H1 (cell line): ENCODE results near the gene TLE5. TPM values are rescaled to one million over a fixed set of nuclear protein-coding genes. Genes with fewer than 3 reads are reported as not detected.

Experiments used
- CTCF ChIA-PET: fragments of 300-600 bp; sonication (Branson Sonifier 250); formaldehyde crosslinking; loops from one replicate; lab custom pipeline; 2021; ENCODE audit not compliant: partially characterized antibody; lab: Charles Lee
- POLR2A ChIA-PET: fragments of 300-600 bp; sonication (Branson Sonifier 250); formaldehyde crosslinking; loops from one replicate; lab custom pipeline; 2021; ENCODE audit warnings: inconsistent platforms; ENCODE audit not compliant: partially characterized antibody; lab: Charles Lee
- DNase-seq, 2 experiments: peaks; one replicate each; pipeline versions ENCODE4 v3.0.0 to v3.0.0-alpha.2; 2010 to 2022; ENCODE audit warnings: low spot score in 2 of 2, low read depth in 1 of 2, mixed read lengths in 1 of 2
- FAIRE-seq: peaks from 2 replicates; lab custom pipeline; 2011; peaks lifted over from hg19 to GRCh38; lab: Jason Lieb, UNC
- H2AFZ ChIP-seq: 2 replicates; pipeline ENCODE4 v1.8.1; 2012; ENCODE audit warnings: low read length, inconsistent platforms
- H2AK5ac ChIP-seq: 2 replicates; pipeline ENCODE4 v1.6.1; 2013; ENCODE audit warnings: low read depth, low read length
- H2BK120ac ChIP-seq: replicated peaks from 2 replicates; pipeline ENCODE3; 2013; ENCODE audit warnings: low read depth, low read length, inconsistent platforms
- H2BK12ac ChIP-seq: 2 replicates; pipeline ENCODE4 v1.6.1; 2013; ENCODE audit warnings: low read depth, low read length
- H2BK15ac ChIP-seq: 2 replicates; pipeline ENCODE4 v1.6.1; 2013; ENCODE audit warnings: low read length
- H2BK20ac ChIP-seq: 2 replicates; pipeline ENCODE4 v1.6.1; 2013; ENCODE audit warnings: low read length
- H2BK5ac ChIP-seq: 2 replicates; pipeline ENCODE4 v1.6.1; 2013; ENCODE audit warnings: low read depth, low read length
- H3K14ac ChIP-seq: 2 replicates; pipeline ENCODE4 v1.6.1; 2013; ENCODE audit warnings: inconsistent platforms; ENCODE audit not compliant: insufficient read length
- H3K18ac ChIP-seq: 2 replicates; pipeline ENCODE4 v1.6.1; 2013; ENCODE audit warnings: low read length; ENCODE audit errors: extremely low read depth
- H3K23ac ChIP-seq: 2 replicates; pipeline ENCODE4 v1.6.1; 2013; ENCODE audit warnings: inconsistent platforms; ENCODE audit not compliant: insufficient read length
- H3K23me2 ChIP-seq: 2 replicates; pipeline ENCODE4 v1.6.1; 2013; ENCODE audit warnings: low read depth, low read length
- H3K27ac ChIP-seq: 2 replicates; pipeline ENCODE4 v1.6.1; 2011; ENCODE audit warnings: low read depth, low read length, inconsistent platforms
- H3K27me3 ChIP-seq, 4 experiments: replicated peaks in 1 of 4; 1 replicate in 1 of 4; 2 replicates in 3 of 4; pipeline versions ENCODE4 v1.6.1 to v1.8.1; 2011 to 2013; ENCODE audit warnings: low read length in 3 of 4, mild to moderate bottlenecking in 3 of 4, inconsistent platforms in 2 of 4, mixed read lengths in 2 of 4, moderate library complexity in 1 of 4; ENCODE audit not compliant: control insufficient read depth in 3 of 4, insufficient read depth in 3 of 4; ENCODE audit errors: extremely low read depth in 1 of 4
- H3K36me3 ChIP-seq, 4 experiments: 2 replicates each; pipeline versions ENCODE4 v1.6.1 to v1.8.1; 2011 to 2013; ENCODE audit warnings: mild to moderate bottlenecking in 4 of 4, low read length in 3 of 4, moderate library complexity in 2 of 4, control low read depth in 1 of 4, inconsistent platforms in 1 of 4; ENCODE audit not compliant: insufficient read depth in 4 of 4, control insufficient read depth in 2 of 4
- H3K4ac ChIP-seq: replicated peaks from 2 replicates; pipeline ENCODE3; 2013; ENCODE audit warnings: low read length, low read depth, mixed read lengths, inconsistent platforms; ENCODE audit not compliant: insufficient read length
- H3K4me1 ChIP-seq, 4 experiments: replicated peaks in 1 of 4; 1 replicate in 1 of 4; 2 replicates in 3 of 4; pipeline versions ENCODE4 v1.6.1 to v1.8.1; 2011 to 2013; ENCODE audit warnings: low read length in 3 of 4, inconsistent platforms in 2 of 4, mixed read lengths in 1 of 4; ENCODE audit not compliant: insufficient read depth in 4 of 4, control insufficient read depth in 3 of 4
- H3K4me2 ChIP-seq, 2 experiments: 2 replicates each; pipeline versions ENCODE4 v1.6.1 to v1.8.1; 2011 to 2013; ENCODE audit warnings: low read depth in 2 of 2, low read length in 2 of 2, control low read depth in 1 of 2, inconsistent platforms in 1 of 2, mild to moderate bottlenecking in 1 of 2; ENCODE audit not compliant: insufficient read depth in 1 of 2
- H3K4me3 ChIP-seq, 4 experiments: fragments of 200-600, 300-600 bp in 1 of 4; sonication (generic), shearing (Covaris generic), sonication (Bioruptor Twin) in 1 of 4; 2 replicates each; pipeline versions ENCODE4 v1.5.1 to v1.8.1; 2011 to 2016; ENCODE audit warnings: low read length in 4 of 4, low read depth in 3 of 4, control low read depth in 2 of 4, inconsistent platforms in 2 of 4, mild to moderate bottlenecking in 2 of 4, mixed read lengths in 1 of 4, moderate library complexity in 1 of 4; ENCODE audit not compliant: insufficient read depth in 2 of 4; ENCODE audit errors: extremely low read depth in 1 of 4
- H3K56ac ChIP-seq: replicated peaks from 2 replicates; pipeline ENCODE3; 2013; ENCODE audit warnings: low read depth, mild to moderate bottlenecking, mixed read lengths, low read length, inconsistent platforms; ENCODE audit not compliant: insufficient read length
- H3K79me1 ChIP-seq: 2 replicates; pipeline ENCODE4 v1.6.1; 2013; ENCODE audit warnings: low read depth, low read length, control low read depth
- H3K79me2 ChIP-seq, 2 experiments: 2 replicates each; pipeline versions ENCODE4 v1.6.1 to v1.8.1; 2012 to 2013; ENCODE audit warnings: low read length in 2 of 2, mild to moderate bottlenecking in 2 of 2, inconsistent platforms in 1 of 2; ENCODE audit not compliant: insufficient read depth in 2 of 2, control insufficient read depth in 1 of 2
- H3K9ac ChIP-seq, 4 experiments: replicated peaks in 1 of 4; 1 replicate in 1 of 4; 2 replicates in 3 of 4; pipeline versions ENCODE4 v1.6.1 to v1.8.1; 2011 to 2013; ENCODE audit warnings: low read depth in 3 of 4, low read length in 3 of 4, control low read depth in 2 of 4, mild to moderate bottlenecking in 2 of 4, moderate library complexity in 2 of 4, inconsistent platforms in 1 of 4; ENCODE audit errors: extremely low read depth in 1 of 4
- H3K9me3 ChIP-seq, 2 experiments: 2 replicates each; pipeline versions ENCODE4 v1.6.1 to v1.8.1; 2012 to 2013; ENCODE audit warnings: mild to moderate bottlenecking in 2 of 2, moderate library complexity in 2 of 2, control low read depth in 1 of 2, inconsistent platforms in 1 of 2, low read depth in 1 of 2, low read length in 1 of 2, mixed read lengths in 1 of 2; ENCODE audit not compliant: insufficient read depth in 2 of 2
- H4K20me1 ChIP-seq, 2 experiments: replicated peaks in 1 of 2; 2 replicates each; pipeline versions ENCODE3 to v1.8.1; 2011 to 2013; ENCODE audit warnings: inconsistent platforms in 2 of 2, low read length in 2 of 2, mild to moderate bottlenecking in 1 of 2; ENCODE audit not compliant: insufficient read depth in 2 of 2, control insufficient read depth in 1 of 2
- H4K5ac ChIP-seq: 2 replicates; pipeline ENCODE4 v1.6.1; 2013; ENCODE audit warnings: low read length, low read depth, mixed read lengths, inconsistent platforms; ENCODE audit not compliant: insufficient read length
- H4K8ac ChIP-seq: 2 replicates; pipeline ENCODE4 v1.8.0; 2013; ENCODE audit warnings: mild to moderate bottlenecking, moderate library complexity, low read length, inconsistent platforms; ENCODE audit not compliant: insufficient read depth; ENCODE audit errors: extremely low read depth
- H4K91ac ChIP-seq: replicated peaks from 2 replicates; pipeline ENCODE3; 2013; ENCODE audit warnings: low read length, mixed read lengths, inconsistent platforms; ENCODE audit not compliant: insufficient read length
- BACH1 ChIP-seq: IDR thresholded peaks from 2 replicates; pipeline ENCODE4 v1.6.1; 2012; ENCODE audit warnings: low read length, improper control_type of control experiment
- BCL11A ChIP-seq, 2 experiments: IDR thresholded peaks; one replicate each; pipeline ENCODE4 v1.6.1; 2011; ENCODE audit warnings: low read depth in 2 of 2, low read length in 2 of 2, mild to moderate bottlenecking in 2 of 2
- CHD2 ChIP-seq: IDR thresholded peaks from 2 replicates; pipeline ENCODE4 v1.6.1; 2012; ENCODE audit warnings: low read length, improper control_type of control experiment
- KDM5A ChIP-seq: fragments of 200-600 bp; IDR thresholded peaks from 2 replicates; pipeline ENCODE4 v1.7.1; 2012; ENCODE audit warnings: mild to moderate bottlenecking, low read length, inconsistent platforms, mixed read lengths
- NANOG ChIP-seq: IDR thresholded peaks from 2 replicates; pipeline ENCODE4 v1.6.1; 2011; ENCODE audit warnings: low read length, low read depth, mild to moderate bottlenecking, inconsistent platforms; ENCODE audit not compliant: insufficient read depth, poor library complexity, severe bottlenecking
- PHF8 ChIP-seq: fragments of 200-600 bp; sonication (generic); conservative IDR thresholded peaks from 2 replicates; pipeline ENCODE4 v1.7.1; 2012; ENCODE audit warnings: low read depth, mild to moderate bottlenecking, inconsistent platforms, low read length, moderate library complexity
- SIN3A ChIP-seq, 2 experiments: IDR thresholded peaks in 1 of 2; conservative IDR thresholded peaks in 1 of 2; 2 replicates each; pipeline ENCODE4 v1.6.1; 2011 to 2012; ENCODE audit warnings: low read length in 2 of 2, improper control_type of control experiment in 1 of 2, low read depth in 1 of 2, mild to moderate bottlenecking in 1 of 2
- SRF ChIP-seq: IDR thresholded peaks from 2 replicates; pipeline ENCODE4 v1.6.1; 2011; ENCODE audit warnings: mild to moderate bottlenecking, low read depth, low read length, moderate library complexity
- TAF7 ChIP-seq: optimal IDR thresholded peaks from 2 replicates; pipeline ENCODE3; 2011; ENCODE audit warnings: low read depth, mild to moderate bottlenecking, inconsistent platforms, low read length, moderate library complexity, borderline replicate concordance
- TCF12 ChIP-seq: IDR thresholded peaks from 2 replicates; pipeline ENCODE4 v1.6.1; 2011; ENCODE audit warnings: low read depth, mild to moderate bottlenecking, low read length
- WGBS, 2 experiments: shearing (Covaris generic) in 1 of 2; methylation state at CpG; one replicate each; pipeline versions ENCODE4 v1.1.6 to v1.1.7; 2013 to 2015; ENCODE audit warnings: low lambda C conversion rate in 2 of 2, mixed read lengths in 2 of 2, inconsistent platforms in 1 of 2, low coverage in 1 of 2, missing lambda C conversion rate in 1 of 2; ENCODE audit not compliant: insufficient replicate concordance in 2 of 2, insufficient coverage in 1 of 2, insufficient read length in 1 of 2; ENCODE audit errors: extremely low coverage in 1 of 2, missing lambda C conversion rate in 1 of 2; 5-methylcytosine and 5-hydroxymethylcytosine counted together
- polyA plus RNA-seq, 7 experiments: library from polyadenylated mRNA; depleted of rRNA in 3 of 7; stranded (reverse) in 5 of 7; unstranded in 2 of 7; fragments of >200 nt in 5 of 7; fragments of 200-250 nt in 2 of 7; gene quantifications; 1 replicate in 5 of 7; 2 replicates in 1 of 7; 4 replicates in 1 of 7; pipeline versions ENCODE4 v1.2.1 to v1.2.3, GENCODE V29; 2011 to 2013; ENCODE audit warnings: missing spikeins in 2 of 7, mixed read lengths in 2 of 7
- total RNA-seq: library from RNA; stranded (reverse); fragmentation: NEBNext Ultra II Directional; extraction: Animal tissue kit (Norgen Biotek cat#: 25700); gene quantifications from 2 replicates; pipeline ENCODE4 v1.2.1, GENCODE V29; 2021
- TF ChIP-seq, protein P1 (sequence below), 3 experiments: IDR thresholded peaks; 1 replicate in 2 of 3; 2 replicates in 1 of 3; pipeline versions ENCODE4 v1.5.1 to v1.6.1; 2011; ENCODE audit warnings: low read length in 3 of 3, mild to moderate bottlenecking in 3 of 3, inconsistent platforms in 2 of 3, low read depth in 1 of 3, moderate library complexity in 1 of 3; ENCODE audit not compliant: insufficient read depth in 1 of 3; ENCODE audit errors: control extremely low read depth in 1 of 3

TLE5 gene
- total and polyA plus RNA-seq, 2 of the 8 experiments (the other 6 are each of a cell fraction or from before 2014, with no cell fraction given), result 187 to 285 TPM

GRCh38 chr19:3108775-3109174 lies 46.5 kb upstream of the TLE5 start:
- Histone ChIP-seq H2BK20ac (no peak overlapping the region), H2AFZ (no peak overlapping the region), H3K79me1 (peaks cover 6% of the 10 kb centered on the region; the same call in 1 of the 2 replicates), H3K27ac (no peak overlapping the region), H3K14ac (no peak overlapping the region), H3K9me3 (no peaks in the 10 kb centered on the region), H3K56ac (no peak overlapping the region), H2BK5ac (no peak overlapping the region), H2AK5ac (no peak overlapping the region), H2BK120ac (no peak overlapping the region), H3K4ac (no peak overlapping the region), H4K5ac (no peak overlapping the region), H3K79me2 (peaks cover 0 to 42% of the 10 kb centered on the region in 2 experiments; a peak in 3 of 4 replicates), H3K9ac (no peak overlapping the region), H4K20me1 (peaks cover 6 to 17% of the 10 kb centered on the region in 2 experiments), H2BK12ac (no peak overlapping the region), H3K4me3 (no peak overlapping the region), H3K36me3 (no peaks in the 10 kb centered on the region), H3K4me2 (no peak overlapping the region), H3K4me1 (peaks cover 0 to 5% (median 2%) of the 10 kb centered on the region in 4 experiments; a peak in 5 of 7 replicates), H3K23me2 (no peaks in the 10 kb centered on the region), H4K8ac (no peak overlapping the region), H3K18ac (peak overlapping the region; percentile 0; the same call in 1 of the 2 replicates), H3K23ac (no peak overlapping the region), H3K27me3 (peaks cover 0 to 2% (median 0%) of the 10 kb centered on the region in 4 experiments; a peak in 1 of 7 replicates), H4K91ac (no peak overlapping the region), H2BK15ac (no peak overlapping the region)
- FAIRE-seq (peak; percentile 13), DNase-seq (peak; percentile 61 to 86)
- POLR2A ChIA-PET, result interaction anchor here (0.6 kb wide), 1 partner anchor 57 kb away, joined by 3 read pairs; no protein-coding TSS in a partner anchor
- CTCF ChIA-PET, result interaction anchor here (0.8 to 20.0 kb wide), 21 partner anchors 9 to 1341 kb away, joined by 3 to 339 read pairs (median 7); no protein-coding TSS in a partner anchor
- 40% methylated on average over 5 of the region's 5 CpGs; no CpG with 5 or more reads in 1 of the 2 experiments for WGBS, 2 experiments
- TF ChIP-seq NANOG (no peak), BACH1 (no peak), TAF7 (no peak), BCL11A (IDR thresholded peaks at IDR 0.05; ENCODE audit: low read depth in 2 of 2, low read length in 2 of 2) (no peak), SRF (no peak), KDM5A (no peak), CHD2 (no peak), SIN3A (conservative IDR thresholded peaks at IDR 0.05 in 1 of 2, IDR thresholded peaks at IDR 0.05 in 1 of 2; ENCODE audit: low read depth in 1 of 2, low read length in 2 of 2) (peak in 1 of 2 experiments; percentile 49; a peak in 1 of 4 replicates), TCF12 (no peak), PHF8 (no peak)
- TF ChIP-seq, protein P1, sequence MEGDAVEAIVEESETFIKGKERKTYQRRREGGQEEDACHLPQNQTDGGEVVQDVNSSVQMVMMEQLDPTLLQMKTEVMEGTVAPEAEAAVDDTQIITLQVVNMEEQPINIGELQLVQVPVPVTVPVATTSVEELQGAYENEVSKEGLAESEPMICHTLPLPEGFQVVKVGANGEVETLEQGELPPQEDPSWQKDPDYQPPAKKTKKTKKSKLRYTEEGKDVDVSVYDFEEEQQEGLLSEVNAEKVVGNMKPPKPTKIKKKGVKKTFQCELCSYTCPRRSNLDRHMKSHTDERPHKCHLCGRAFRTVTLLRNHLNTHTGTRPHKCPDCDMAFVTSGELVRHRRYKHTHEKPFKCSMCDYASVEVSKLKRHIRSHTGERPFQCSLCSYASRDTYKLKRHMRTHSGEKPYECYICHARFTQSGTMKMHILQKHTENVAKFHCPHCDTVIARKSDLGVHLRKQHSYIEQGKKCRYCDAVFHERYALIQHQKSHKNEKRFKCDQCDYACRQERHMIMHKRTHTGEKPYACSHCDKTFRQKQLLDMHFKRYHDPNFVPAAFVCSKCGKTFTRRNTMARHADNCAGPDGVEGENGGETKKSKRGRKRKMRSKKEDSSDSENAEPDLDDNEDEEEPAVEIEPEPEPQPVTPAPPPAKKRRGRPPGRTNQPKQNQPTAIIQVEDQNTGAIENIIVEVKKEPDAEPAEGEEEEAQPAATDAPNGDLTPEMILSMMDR (IDR thresholded peaks at IDR 0.05; ENCODE audit: control extremely low read depth in 1 of 3, insufficient read depth in 1 of 3, low read depth in 1 of 3, low read length in 3 of 3), result peak; percentile 74 to 97 (median 92)
